Measurements from ENCODE around the gene IRF2BPL. TPM values are rescaled to one million over a fixed set of nuclear protein-coding genes. Genes with fewer than 3 reads are reported as not detected.
A peak's percentile ranks its signal among the peaks of the same experiment; 100 is the strongest.

Gene IRF2BPL
- total RNA-seq, 1 experiment from 2014 or later: 24.7 TPM

DNA sequence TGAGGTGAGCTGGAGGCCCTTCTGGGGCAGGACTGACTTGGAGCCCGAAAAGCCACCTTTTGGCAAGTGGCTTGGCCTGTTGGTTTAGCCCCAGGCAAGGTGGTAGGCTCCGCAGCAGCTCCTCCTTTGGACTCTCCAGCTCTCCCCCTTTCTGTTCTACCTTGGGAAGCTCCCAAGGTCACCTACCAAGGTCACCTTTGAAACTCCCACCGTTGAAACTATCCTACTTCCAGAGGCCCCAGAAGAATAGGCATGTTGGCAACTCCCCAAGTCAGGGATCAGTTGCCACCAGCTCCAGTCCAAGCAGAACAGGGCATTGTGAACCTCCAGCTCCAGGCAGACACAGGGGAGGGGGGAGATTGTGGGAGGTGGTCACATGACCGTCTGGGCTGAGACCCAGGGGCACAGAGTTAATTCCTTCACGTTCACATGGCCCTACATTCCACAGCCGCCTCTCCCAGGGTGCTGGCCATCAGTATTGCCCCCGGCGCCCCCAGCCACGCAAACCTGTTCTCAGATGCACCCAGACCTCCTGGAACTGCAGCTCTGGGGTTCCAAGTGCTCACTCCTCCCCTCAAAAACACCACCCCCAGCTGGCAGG, 14.4 kb downstream of the IRF2BPL start:
- Mint-ChIP-seq H3K27me3 (ENCODE audit: insufficient read depth, unreplicated experiment) (no peaks in the 10 kb centered on the region), H3K4me1 (ENCODE audit: low read depth, unreplicated experiment) (peaks cover 24% of the 10 kb centered on the region), H3K9me3 (ENCODE audit: unreplicated experiment) (no peaks in the 10 kb centered on the region), H3K36me3 (ENCODE audit: insufficient read depth, unreplicated experiment) (no peaks in the 10 kb centered on the region), H3K4me3 (ENCODE audit: unreplicated experiment) (no peak overlapping the region), H3K27ac (ENCODE audit: unreplicated experiment) (peak overlapping the region; percentile 50)
- Histone ChIP-seq H3K9me3 (no peaks in the 10 kb centered on the region), H3K36me3 (ENCODE audit: control insufficient read depth, insufficient read depth, low read length) (no peaks in the 10 kb centered on the region), H3K27me3 (replicated peaks; ENCODE audit: control insufficient read depth, insufficient read depth, low read length) (no peaks in the 10 kb centered on the region), H3K4me3 (ENCODE audit: low read depth, low read length) (no peak overlapping the region), H3K4me1 (peaks cover 10% of the 10 kb centered on the region; the same call in 1 of the 2 replicates)
- ChIA-PET POLR2A (interaction anchor here (0.7 kb wide), 1 partner anchor 50 kb away, joined by 4 read pairs; no protein-coding TSS in a partner anchor), CTCF (interaction anchor here (0.8 to 1.4 kb wide), 3 partner anchors 9 to 52 kb away, joined by 3 to 4 read pairs (median 4); partner anchors contain the start of gene IRF2BPL)
- TF ChIP-seq CTCF (IDR thresholded peaks at IDR 0.05; ENCODE audit: insufficient read depth in 1 of 2, low read depth in 1 of 2, low read length in 1 of 2, severe bottlenecking in 1 of 2, unreplicated experiment in 1 of 2): no peak
- intact Hi-C loops (cut with micrococcal nuclease; ENCODE audit: unreplicated experiment): no loop called here
- no TSS peak for BruUV-seq (replicated peaks)
- peak; percentile 49 to 69 for DNase-seq

GRCh38 chr14:77012193-77012765, 16.2 kb downstream of the IRF2BPL start:
- POLR2A ChIA-PET: no interaction called here
- H3K36me3 ChIP-seq (ENCODE audit: control insufficient read depth, insufficient read depth, low read length): no peaks in the 10 kb centered on the region
- no peak for DNase-seq
- no peaks in the 10 kb centered on the region for H3K27me3 ChIP-seq (replicated peaks; ENCODE audit: control insufficient read depth, insufficient read depth, low read length)
- no peaks in the 10 kb centered on the region for H3K9me3 ChIP-seq
- no peaks in the 10 kb centered on the region for H3K9me3 Mint-ChIP-seq (ENCODE audit: unreplicated experiment)
- no peak for TF ChIP-seq CTCF (IDR thresholded peaks at IDR 0.05; ENCODE audit: insufficient read depth in 1 of 2, low read depth in 1 of 2, low read length in 1 of 2, severe bottlenecking in 1 of 2, unreplicated experiment in 1 of 2)
- H3K4me1 ChIP-seq: peaks cover 28% of the 10 kb centered on the region
- H3K27me3 Mint-ChIP-seq (ENCODE audit: insufficient read depth, unreplicated experiment): no peaks in the 10 kb centered on the region
- H3K36me3 Mint-ChIP-seq (ENCODE audit: insufficient read depth, unreplicated experiment): peaks cover 6% of the 10 kb centered on the region
- no peak overlapping the region for H3K4me3 ChIP-seq (ENCODE audit: low read depth, low read length)
- BruUV-seq (replicated peaks): no TSS peak
- peak overlapping the region; percentile 58 for H3K27ac Mint-ChIP-seq (ENCODE audit: unreplicated experiment)
- CTCF ChIA-PET: interaction anchor here (0.8 kb wide), 1 partner anchor 17 kb away, joined by 7 read pairs; no protein-coding TSS in a partner anchor
- intact Hi-C loops (cut with micrococcal nuclease; ENCODE audit: unreplicated experiment): no loop called here
- peaks cover 40% of the 10 kb centered on the region for H3K4me1 Mint-ChIP-seq (ENCODE audit: low read depth, unreplicated experiment)
- H3K4me3 Mint-ChIP-seq (ENCODE audit: unreplicated experiment): no peak overlapping the region

DNA sequence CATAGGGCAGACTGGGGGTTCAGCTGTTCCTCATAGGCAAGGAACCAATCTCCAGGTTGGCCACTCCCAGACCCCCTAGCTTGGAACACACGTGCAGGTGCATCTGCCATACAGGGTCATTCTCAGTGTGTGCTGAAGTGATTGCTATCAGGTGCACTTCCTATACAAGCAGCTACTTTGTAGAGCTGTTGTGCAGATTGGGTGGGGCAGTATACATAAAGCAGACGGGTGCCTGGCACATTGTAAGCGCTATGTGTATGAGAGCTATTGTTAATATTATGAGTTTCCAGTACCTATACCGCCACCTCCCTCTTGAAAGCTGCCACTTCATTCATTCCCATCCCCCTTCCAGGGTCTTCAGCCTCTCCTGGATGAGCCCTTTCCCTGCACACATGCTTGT, 17.3 kb downstream of the IRF2BPL start:
- no peak for TF ChIP-seq CTCF (IDR thresholded peaks at IDR 0.05; ENCODE audit: insufficient read depth in 1 of 2, low read depth in 1 of 2, low read length in 1 of 2, severe bottlenecking in 1 of 2, unreplicated experiment in 1 of 2)
- H3K36me3 Mint-ChIP-seq (ENCODE audit: insufficient read depth, unreplicated experiment): peaks cover 6% of the 10 kb centered on the region
- no peak for DNase-seq
- Histone ChIP-seq H3K4me1 (peaks cover 38% of the 10 kb centered on the region), H3K27me3 (replicated peaks; ENCODE audit: control insufficient read depth, insufficient read depth, low read length) (no peaks in the 10 kb centered on the region), H3K9me3 (no peaks in the 10 kb centered on the region), H3K36me3 (ENCODE audit: control insufficient read depth, insufficient read depth, low read length) (no peaks in the 10 kb centered on the region), H3K4me3 (ENCODE audit: low read depth, low read length) (no peak overlapping the region)
- intact Hi-C loops (cut with micrococcal nuclease; ENCODE audit: unreplicated experiment): no loop called here
- CTCF ChIA-PET: interaction anchor here (0.6 kb wide), 1 partner anchor 86 kb away, joined by 3 read pairs; no protein-coding TSS in a partner anchor
- peaks cover 48% of the 10 kb centered on the region for H3K4me1 Mint-ChIP-seq (ENCODE audit: low read depth, unreplicated experiment)
- H3K9me3 Mint-ChIP-seq (ENCODE audit: unreplicated experiment): no peaks in the 10 kb centered on the region
- no TSS peak for BruUV-seq (replicated peaks)
- no peaks in the 10 kb centered on the region for H3K27me3 Mint-ChIP-seq (ENCODE audit: insufficient read depth, unreplicated experiment)
- no peak overlapping the region for H3K27ac Mint-ChIP-seq (ENCODE audit: unreplicated experiment)
- no peak overlapping the region for H3K4me3 Mint-ChIP-seq (ENCODE audit: unreplicated experiment)
- POLR2A ChIA-PET: no interaction called here
